Subcutaneous adipose tissue (tissue), 4 donors: ENCODE data around the gene HES4. TPM values are rescaled to one million over a fixed set of nuclear protein-coding genes. Genes with fewer than 3 reads are reported as not detected.

Experiments used
- total RNA-seq, 4 donors: library from RNA; depleted of rRNA; stranded (reverse); fragments of >200 nt; gene quantifications; one replicate each; pipeline ENCODE4 v1.1.0, GENCODE V29; 2016
- TF ChIP-seq, protein P1 (sequence below): fragments of 450-650 bp; IDR thresholded peaks from one replicate; pipeline ENCODE4 v1.5.1; 2016; ENCODE audit warnings: low read depth, mild to moderate bottlenecking, control low read depth, antibody characterized with exemption, moderate library complexity

Gene HES4
- total RNA-seq, 4 donors from 2014 or later: 6.4 to 12.8 (median 7.2) TPM

DNA sequence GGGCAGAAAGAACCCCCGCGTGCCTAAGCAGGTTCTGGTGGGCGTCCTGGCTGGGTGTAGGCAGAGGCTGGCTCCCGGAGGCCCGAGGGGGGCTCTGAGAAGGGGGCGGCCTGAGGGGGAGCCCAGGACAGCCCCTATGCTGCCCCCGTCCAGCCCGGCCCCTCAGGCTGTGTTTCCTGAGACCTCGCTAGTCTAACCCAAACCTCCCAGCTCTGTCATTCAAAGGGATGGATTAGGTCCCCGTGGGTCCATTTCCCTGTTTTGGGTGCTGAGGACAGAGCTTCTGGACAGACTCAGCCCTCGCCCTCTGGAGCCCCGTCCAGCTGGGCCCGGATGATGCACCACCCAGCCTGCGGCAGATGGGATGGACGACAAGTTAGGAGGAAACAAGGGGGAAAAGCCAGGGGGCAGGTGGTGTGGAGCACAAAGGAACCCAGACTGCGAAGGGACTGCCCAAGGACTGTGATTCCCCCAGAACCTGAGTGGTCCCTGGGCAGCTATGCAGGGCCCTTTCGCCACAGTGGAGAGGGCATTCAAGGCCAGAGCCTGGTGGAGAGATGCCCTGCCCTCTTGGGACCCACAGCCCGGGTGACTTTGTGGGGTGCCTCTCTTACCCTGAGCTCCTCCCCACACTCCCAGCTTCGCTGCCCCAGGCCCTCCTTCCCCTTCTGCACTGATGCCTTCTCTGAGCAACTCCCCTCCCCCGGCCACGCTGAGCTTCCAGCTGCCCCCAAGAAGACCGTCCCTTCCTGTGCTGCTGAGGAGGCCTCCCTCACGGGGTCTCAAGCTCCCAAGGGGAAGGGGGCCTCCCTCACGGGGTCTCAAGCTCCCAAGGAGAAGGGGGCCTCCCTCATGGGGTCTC, 2.8 kb downstream of the HES4 start:
- TF ChIP-seq, protein P1, sequence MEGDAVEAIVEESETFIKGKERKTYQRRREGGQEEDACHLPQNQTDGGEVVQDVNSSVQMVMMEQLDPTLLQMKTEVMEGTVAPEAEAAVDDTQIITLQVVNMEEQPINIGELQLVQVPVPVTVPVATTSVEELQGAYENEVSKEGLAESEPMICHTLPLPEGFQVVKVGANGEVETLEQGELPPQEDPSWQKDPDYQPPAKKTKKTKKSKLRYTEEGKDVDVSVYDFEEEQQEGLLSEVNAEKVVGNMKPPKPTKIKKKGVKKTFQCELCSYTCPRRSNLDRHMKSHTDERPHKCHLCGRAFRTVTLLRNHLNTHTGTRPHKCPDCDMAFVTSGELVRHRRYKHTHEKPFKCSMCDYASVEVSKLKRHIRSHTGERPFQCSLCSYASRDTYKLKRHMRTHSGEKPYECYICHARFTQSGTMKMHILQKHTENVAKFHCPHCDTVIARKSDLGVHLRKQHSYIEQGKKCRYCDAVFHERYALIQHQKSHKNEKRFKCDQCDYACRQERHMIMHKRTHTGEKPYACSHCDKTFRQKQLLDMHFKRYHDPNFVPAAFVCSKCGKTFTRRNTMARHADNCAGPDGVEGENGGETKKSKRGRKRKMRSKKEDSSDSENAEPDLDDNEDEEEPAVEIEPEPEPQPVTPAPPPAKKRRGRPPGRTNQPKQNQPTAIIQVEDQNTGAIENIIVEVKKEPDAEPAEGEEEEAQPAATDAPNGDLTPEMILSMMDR: no peak

GRCh38 chr1:995665-996633, 3.9 kb downstream of the HES4 start:
- TF ChIP-seq, protein P1: no peak

- TF ChIP-seq, protein P1: no peak
Measured at GRCh38 chr1:993379-993995, 6.4 kb downstream of the HES4 start.

GRCh38 chr1:992362-992761, 7.5 kb downstream of the HES4 start:
- TF ChIP-seq, protein P1: no peak

DNA sequence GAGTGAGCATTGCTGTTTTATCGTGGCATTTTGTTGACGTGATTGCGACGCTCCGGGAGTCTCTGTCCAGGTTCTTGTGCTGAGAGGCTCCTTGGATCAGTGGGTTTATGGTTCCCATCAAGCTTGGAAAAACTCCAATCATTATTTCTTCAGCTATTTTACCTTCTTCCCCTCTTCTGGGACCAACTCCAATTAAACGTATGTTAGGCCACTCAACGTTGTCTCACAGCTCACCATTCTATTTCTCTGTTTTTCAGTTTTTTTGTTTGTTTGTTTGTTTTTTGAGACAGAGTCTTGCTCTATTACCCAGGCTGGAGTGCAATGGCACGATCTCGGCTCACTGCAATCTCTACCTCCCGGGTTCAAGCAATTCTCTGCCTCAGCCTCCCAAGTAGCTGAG, 8.0 kb downstream of the HES4 start:
- TF ChIP-seq, protein P1: no peak

- TF ChIP-seq, protein P1: no peak
Measured at GRCh38 chr1:985126-985525, 14.8 kb downstream of the HES4 start.
